H1 (cell line): ENCODE measurements around the gene RTL5. TPM values are rescaled to one million over a fixed set of nuclear protein-coding genes. Genes with fewer than 3 reads are reported as not detected.

Experiments
- CTCF ChIA-PET: fragments of 300-600 bp; sonication (Branson Sonifier 250); formaldehyde crosslinking; loops from one replicate; lab custom pipeline; 2021; ENCODE audit not compliant: partially characterized antibody; lab: Charles Lee
- POLR2A ChIA-PET: fragments of 300-600 bp; sonication (Branson Sonifier 250); formaldehyde crosslinking; loops from one replicate; lab custom pipeline; 2021; ENCODE audit warnings: inconsistent platforms; ENCODE audit not compliant: partially characterized antibody; lab: Charles Lee
- DNase-seq, 2 experiments: peaks; one replicate each; pipeline versions ENCODE4 v3.0.0 to v3.0.0-alpha.2; 2010 to 2022; ENCODE audit warnings: low spot score in 2 of 2, low read depth in 1 of 2, mixed read lengths in 1 of 2
- FAIRE-seq: peaks from 2 replicates; lab custom pipeline; 2011; peaks lifted over from hg19 to GRCh38; lab: Jason Lieb, UNC
- H2AFZ ChIP-seq: 2 replicates; pipeline ENCODE4 v1.8.1; 2012; ENCODE audit warnings: low read length, inconsistent platforms
- H2AK5ac ChIP-seq: 2 replicates; pipeline ENCODE4 v1.6.1; 2013; ENCODE audit warnings: low read depth, low read length
- H2BK120ac ChIP-seq: replicated peaks from 2 replicates; pipeline ENCODE3; 2013; ENCODE audit warnings: low read depth, low read length, inconsistent platforms
- H2BK12ac ChIP-seq: 2 replicates; pipeline ENCODE4 v1.6.1; 2013; ENCODE audit warnings: low read depth, low read length
- H2BK15ac ChIP-seq: 2 replicates; pipeline ENCODE4 v1.6.1; 2013; ENCODE audit warnings: low read length
- H2BK20ac ChIP-seq: 2 replicates; pipeline ENCODE4 v1.6.1; 2013; ENCODE audit warnings: low read length
- H2BK5ac ChIP-seq: 2 replicates; pipeline ENCODE4 v1.6.1; 2013; ENCODE audit warnings: low read depth, low read length
- H3K14ac ChIP-seq: 2 replicates; pipeline ENCODE4 v1.6.1; 2013; ENCODE audit warnings: inconsistent platforms; ENCODE audit not compliant: insufficient read length
- H3K18ac ChIP-seq: 2 replicates; pipeline ENCODE4 v1.6.1; 2013; ENCODE audit warnings: low read length; ENCODE audit errors: extremely low read depth
- H3K23ac ChIP-seq: 2 replicates; pipeline ENCODE4 v1.6.1; 2013; ENCODE audit warnings: inconsistent platforms; ENCODE audit not compliant: insufficient read length
- H3K23me2 ChIP-seq: 2 replicates; pipeline ENCODE4 v1.6.1; 2013; ENCODE audit warnings: low read depth, low read length
- H3K27ac ChIP-seq: 2 replicates; pipeline ENCODE4 v1.6.1; 2011; ENCODE audit warnings: low read depth, low read length, inconsistent platforms
- H3K27me3 ChIP-seq, 4 experiments: replicated peaks in 1 of 4; 1 replicate in 1 of 4; 2 replicates in 3 of 4; pipeline versions ENCODE4 v1.6.1 to v1.8.1; 2011 to 2013; ENCODE audit warnings: low read length in 3 of 4, mild to moderate bottlenecking in 3 of 4, inconsistent platforms in 2 of 4, mixed read lengths in 2 of 4, moderate library complexity in 1 of 4; ENCODE audit not compliant: control insufficient read depth in 3 of 4, insufficient read depth in 3 of 4; ENCODE audit errors: extremely low read depth in 1 of 4
- H3K36me3 ChIP-seq, 4 experiments: 2 replicates each; pipeline versions ENCODE4 v1.6.1 to v1.8.1; 2011 to 2013; ENCODE audit warnings: mild to moderate bottlenecking in 4 of 4, low read length in 3 of 4, moderate library complexity in 2 of 4, control low read depth in 1 of 4, inconsistent platforms in 1 of 4; ENCODE audit not compliant: insufficient read depth in 4 of 4, control insufficient read depth in 2 of 4
- H3K4ac ChIP-seq: replicated peaks from 2 replicates; pipeline ENCODE3; 2013; ENCODE audit warnings: low read length, low read depth, mixed read lengths, inconsistent platforms; ENCODE audit not compliant: insufficient read length
- H3K4me1 ChIP-seq, 4 experiments: replicated peaks in 1 of 4; 1 replicate in 1 of 4; 2 replicates in 3 of 4; pipeline versions ENCODE4 v1.6.1 to v1.8.1; 2011 to 2013; ENCODE audit warnings: low read length in 3 of 4, inconsistent platforms in 2 of 4, mixed read lengths in 1 of 4; ENCODE audit not compliant: insufficient read depth in 4 of 4, control insufficient read depth in 3 of 4
- H3K4me2 ChIP-seq, 2 experiments: 2 replicates each; pipeline versions ENCODE4 v1.6.1 to v1.8.1; 2011 to 2013; ENCODE audit warnings: low read depth in 2 of 2, low read length in 2 of 2, control low read depth in 1 of 2, inconsistent platforms in 1 of 2, mild to moderate bottlenecking in 1 of 2; ENCODE audit not compliant: insufficient read depth in 1 of 2
- H3K4me3 ChIP-seq, 4 experiments: fragments of 200-600, 300-600 bp in 1 of 4; sonication (generic), shearing (Covaris generic), sonication (Bioruptor Twin) in 1 of 4; 2 replicates each; pipeline versions ENCODE4 v1.5.1 to v1.8.1; 2011 to 2016; ENCODE audit warnings: low read length in 4 of 4, low read depth in 3 of 4, control low read depth in 2 of 4, inconsistent platforms in 2 of 4, mild to moderate bottlenecking in 2 of 4, mixed read lengths in 1 of 4, moderate library complexity in 1 of 4; ENCODE audit not compliant: insufficient read depth in 2 of 4; ENCODE audit errors: extremely low read depth in 1 of 4
- H3K56ac ChIP-seq: replicated peaks from 2 replicates; pipeline ENCODE3; 2013; ENCODE audit warnings: low read depth, mild to moderate bottlenecking, mixed read lengths, low read length, inconsistent platforms; ENCODE audit not compliant: insufficient read length
- H3K79me1 ChIP-seq: 2 replicates; pipeline ENCODE4 v1.6.1; 2013; ENCODE audit warnings: low read depth, low read length, control low read depth
- H3K79me2 ChIP-seq, 2 experiments: 2 replicates each; pipeline versions ENCODE4 v1.6.1 to v1.8.1; 2012 to 2013; ENCODE audit warnings: low read length in 2 of 2, mild to moderate bottlenecking in 2 of 2, inconsistent platforms in 1 of 2; ENCODE audit not compliant: insufficient read depth in 2 of 2, control insufficient read depth in 1 of 2
- H3K9ac ChIP-seq, 4 experiments: replicated peaks in 1 of 4; 1 replicate in 1 of 4; 2 replicates in 3 of 4; pipeline versions ENCODE4 v1.6.1 to v1.8.1; 2011 to 2013; ENCODE audit warnings: low read depth in 3 of 4, low read length in 3 of 4, control low read depth in 2 of 4, mild to moderate bottlenecking in 2 of 4, moderate library complexity in 2 of 4, inconsistent platforms in 1 of 4; ENCODE audit errors: extremely low read depth in 1 of 4
- H3K9me3 ChIP-seq, 2 experiments: 2 replicates each; pipeline versions ENCODE4 v1.6.1 to v1.8.1; 2012 to 2013; ENCODE audit warnings: mild to moderate bottlenecking in 2 of 2, moderate library complexity in 2 of 2, control low read depth in 1 of 2, inconsistent platforms in 1 of 2, low read depth in 1 of 2, low read length in 1 of 2, mixed read lengths in 1 of 2; ENCODE audit not compliant: insufficient read depth in 2 of 2
- H4K20me1 ChIP-seq, 2 experiments: replicated peaks in 1 of 2; 2 replicates each; pipeline versions ENCODE3 to v1.8.1; 2011 to 2013; ENCODE audit warnings: inconsistent platforms in 2 of 2, low read length in 2 of 2, mild to moderate bottlenecking in 1 of 2; ENCODE audit not compliant: insufficient read depth in 2 of 2, control insufficient read depth in 1 of 2
- H4K5ac ChIP-seq: 2 replicates; pipeline ENCODE4 v1.6.1; 2013; ENCODE audit warnings: low read length, low read depth, mixed read lengths, inconsistent platforms; ENCODE audit not compliant: insufficient read length
- H4K8ac ChIP-seq: 2 replicates; pipeline ENCODE4 v1.8.0; 2013; ENCODE audit warnings: mild to moderate bottlenecking, moderate library complexity, low read length, inconsistent platforms; ENCODE audit not compliant: insufficient read depth; ENCODE audit errors: extremely low read depth
- H4K91ac ChIP-seq: replicated peaks from 2 replicates; pipeline ENCODE3; 2013; ENCODE audit warnings: low read length, mixed read lengths, inconsistent platforms; ENCODE audit not compliant: insufficient read length
- ATF3 ChIP-seq: IDR thresholded peaks from 2 replicates; pipeline ENCODE4 v1.6.1; 2011; ENCODE audit warnings: low read depth, mild to moderate bottlenecking, low read length; ENCODE audit not compliant: insufficient read depth
- BCL11A ChIP-seq, 2 experiments: IDR thresholded peaks; one replicate each; pipeline ENCODE4 v1.6.1; 2011; ENCODE audit warnings: low read depth in 2 of 2, low read length in 2 of 2, mild to moderate bottlenecking in 2 of 2
- BRCA1 ChIP-seq: IDR thresholded peaks from 2 replicates; pipeline ENCODE4 v1.6.1; 2012; ENCODE audit warnings: low read depth, low read length, improper control_type of control experiment
- E2F6 ChIP-seq: IDR thresholded peaks from 2 replicates; pipeline ENCODE4 v1.6.1; 2012; ENCODE audit warnings: inconsistent platforms
- WGBS, 2 experiments: shearing (Covaris generic) in 1 of 2; methylation state at CpG; one replicate each; pipeline versions ENCODE4 v1.1.6 to v1.1.7; 2013 to 2015; ENCODE audit warnings: low lambda C conversion rate in 2 of 2, mixed read lengths in 2 of 2, inconsistent platforms in 1 of 2, low coverage in 1 of 2, missing lambda C conversion rate in 1 of 2; ENCODE audit not compliant: insufficient replicate concordance in 2 of 2, insufficient coverage in 1 of 2, insufficient read length in 1 of 2; ENCODE audit errors: extremely low coverage in 1 of 2, missing lambda C conversion rate in 1 of 2; 5-methylcytosine and 5-hydroxymethylcytosine counted together
- polyA plus RNA-seq, 7 experiments: library from polyadenylated mRNA; depleted of rRNA in 3 of 7; stranded (reverse) in 5 of 7; unstranded in 2 of 7; fragments of >200 nt in 5 of 7; fragments of 200-250 nt in 2 of 7; gene quantifications; 1 replicate in 5 of 7; 2 replicates in 1 of 7; 4 replicates in 1 of 7; pipeline versions ENCODE4 v1.2.1 to v1.2.3, GENCODE V29; 2011 to 2013; ENCODE audit warnings: missing spikeins in 2 of 7, mixed read lengths in 2 of 7
- total RNA-seq: library from RNA; stranded (reverse); fragmentation: NEBNext Ultra II Directional; extraction: Animal tissue kit (Norgen Biotek cat#: 25700); gene quantifications from 2 replicates; pipeline ENCODE4 v1.2.1, GENCODE V29; 2021

RTL5 gene
- total and polyA plus RNA-seq, 2 of the 8 experiments (the other 6 are each of a cell fraction or from before 2014, with no cell fraction given) = 0.57 to 1.9 TPM

GRCh38 chrX:72127332-72127731 lies 4.4 kb downstream of the RTL5 start:
- Histone ChIP-seq H3K36me3 (no peaks in the 10 kb centered on the region), H2AK5ac (no peak overlapping the region), H3K4me3 (no peak overlapping the region), H4K8ac (no peak overlapping the region; the same call in 1 of the 2 replicates), H3K27me3 (peaks cover 12 to 35% (median 25%) of the 10 kb centered on the region in 4 experiments), H2BK5ac (no peak overlapping the region), H4K5ac (no peak overlapping the region), H2BK120ac (no peak overlapping the region), H2BK12ac (no peak overlapping the region), H3K4me2 (no peak overlapping the region), H4K20me1 (peaks cover 3 to 4% of the 10 kb centered on the region in 2 experiments), H2AFZ (no peak overlapping the region), H3K27ac (no peak overlapping the region), H3K4me1 (peaks cover 6 to 16% (median 12%) of the 10 kb centered on the region in 4 experiments), H3K18ac (peak overlapping the region; percentile 6; the same call in 1 of the 2 replicates), H2BK15ac (no peak overlapping the region), H3K9me3 (peaks cover 0 to 4% of the 10 kb centered on the region in 2 experiments; a peak in 1 of 4 replicates), H3K56ac (no peak overlapping the region), H3K79me2 (no peaks in the 10 kb centered on the region), H3K23ac (no peak overlapping the region), H3K9ac (no peak overlapping the region), H2BK20ac (no peak overlapping the region), H3K4ac (no peak overlapping the region), H3K23me2 (peaks cover 5% of the 10 kb centered on the region; the same call in 1 of the 2 replicates), H4K91ac (no peak overlapping the region), H3K14ac (no peak overlapping the region), H3K79me1 (no peaks in the 10 kb centered on the region)
- DNase-seq (no peak), FAIRE-seq (no peak)
- CTCF ChIA-PET = interaction anchor here (0.5 to 3.9 kb wide), 20 partner anchors 10 to 229 kb away, joined by 3 to 21 read pairs (median 4); partner anchors contain the start of gene PIN4
- WGBS, 2 experiments = 84% methylated on average over 3 of the region's 3 CpGs; no CpG with 5 or more reads in 1 of the 2 experiments
- POLR2A ChIA-PET = no interaction called here
- TF ChIP-seq BRCA1 = no peak
- TF ChIP-seq ATF3 = no peak
- TF ChIP-seq E2F6 = no peak
- no peak for TF ChIP-seq BCL11A (IDR thresholded peaks at IDR 0.05; ENCODE audit: low read depth in 2 of 2, low read length in 2 of 2)
